Lung (tissue), 12 donors: ENCODE measurements around the gene HS6ST2. TPM values are rescaled to one million over a fixed set of nuclear protein-coding genes. Genes with fewer than 3 reads are reported as not detected.
"Not testable (repeated sequence)": the region's sequence is repeated elsewhere in the genome, so short reads cannot be mapped to it uniquely, and the experiment has no call there.

Experiments used
- ATAC-seq: fragments of 200-7000 bp; cut with Tn5 transposase; one replicate; pipeline ENCODE4 v1.9.1; 2020; ENCODE audit warnings: moderate number of reproducible peaks; ENCODE audit not compliant: insufficient read depth, low FRiP score
- DNase-seq, 3 donors: peaks; one replicate each; pipeline ENCODE4 v3.0.0-alpha.2; 2013 to 2017
- H3K27ac ChIP-seq, 2 donors: one replicate each; pipeline ENCODE4 v1.5.1; 2013; ENCODE audit warnings: mild to moderate bottlenecking in 2 of 2, moderate library complexity in 2 of 2, control low read depth in 1 of 2, inconsistent platforms in 1 of 2, low read depth in 1 of 2, low read length in 1 of 2
- H3K27me3 ChIP-seq, 3 donors: one replicate each; pipeline ENCODE4 v1.5.1; 2013; ENCODE audit warnings: low read length in 2 of 3; ENCODE audit not compliant: control insufficient read depth in 3 of 3, insufficient read depth in 3 of 3
- H3K36me3 ChIP-seq, 4 donors: one replicate each; pipeline ENCODE4 v1.5.1; 2013; ENCODE audit warnings: low read length in 4 of 4, mild to moderate bottlenecking in 1 of 4, moderate library complexity in 1 of 4; ENCODE audit not compliant: control insufficient read depth in 4 of 4, insufficient read depth in 4 of 4
- H3K4me1 ChIP-seq, 5 donors: one replicate each; pipeline ENCODE4 v1.5.1; 2013; ENCODE audit warnings: low read length in 5 of 5, mild to moderate bottlenecking in 2 of 5, moderate library complexity in 1 of 5; ENCODE audit not compliant: control insufficient read depth in 5 of 5, insufficient read depth in 5 of 5
- H3K4me3 ChIP-seq: one replicate; pipeline ENCODE4 v1.5.1; 2013; ENCODE audit warnings: mild to moderate bottlenecking, control low read depth, moderate library complexity
- H3K9ac ChIP-seq, 2 donors: one replicate each; pipeline ENCODE4 v1.5.1; 2013; ENCODE audit warnings: low read length in 2 of 2, control low read depth in 1 of 2; ENCODE audit not compliant: insufficient read depth in 1 of 2
- H3K9me3 ChIP-seq, 4 donors: one replicate each; pipeline ENCODE4 v1.5.1; 2013; ENCODE audit warnings: low read length in 3 of 4, mild to moderate bottlenecking in 1 of 4, moderate library complexity in 1 of 4; ENCODE audit not compliant: control insufficient read depth in 4 of 4, insufficient read depth in 3 of 4
- WGBS, 2 donors: extraction: QIAGEN DNeasy Blood & Tissue Kit; methylation state at CpG; one replicate each; pipeline ENCODE4 v1.1.7; 2013; 5-methylcytosine and 5-hydroxymethylcytosine counted together
- polyA plus RNA-seq, 2 donors: library from polyadenylated mRNA; stranded (reverse); fragments of 200-250 nt; gene quantifications; one replicate each; pipeline ENCODE4 v1.2.1, GENCODE V29; 2013
- total RNA-seq, 2 donors: library from RNA; depleted of rRNA in 1 of 2; stranded (reverse); fragments of >200 nt in 1 of 2; gene quantifications; one replicate each; pipeline ENCODE4 v1.2.1, GENCODE V29; 2014 to 2021
- TF ChIP-seq, protein P1 (sequence below): IDR thresholded peaks from 2 replicates; pipeline ENCODE4 v1.5.1; 2012; ENCODE audit warnings: mild to moderate bottlenecking; ENCODE audit errors: control extremely low read depth, extremely low read depth
- donor health status: control.
- donor health status: control.
- donor health status: Bipolar disorder and iron deficiency.
- donor health status: healthy.
- donor health status: DM: yes; HTN: yes; CAD: no.

The HS6ST2 gene
- total and polyA plus RNA-seq, 4 donors, result 0.28 to 14.3 (median 2.2) TPM

DNA sequence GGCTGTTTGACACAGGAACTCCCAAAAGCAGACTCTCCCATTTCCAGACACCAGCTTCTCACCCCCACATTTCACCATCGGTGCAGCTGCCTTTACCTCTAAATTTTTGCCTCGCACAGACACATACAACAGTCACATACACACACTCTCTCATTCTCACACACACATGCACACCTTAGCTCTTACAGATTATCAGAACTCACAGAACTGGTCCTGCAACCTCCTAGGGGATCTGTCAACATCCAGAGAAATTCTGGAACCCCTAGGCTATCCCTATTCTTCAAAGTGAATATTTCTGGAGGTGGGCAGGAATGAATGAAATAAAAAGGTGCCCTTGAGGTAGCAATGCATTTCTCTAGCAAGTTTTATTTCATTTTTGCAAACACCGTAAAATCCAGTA, 4.1 kb downstream of the HS6ST2 start:
- Histone ChIP-seq H3K27ac (no peak overlapping the region), H3K9me3 (peaks cover 0 to 13% (median 0%) of the 10 kb centered on the region in 4 donors), H3K27me3 (peaks cover 18 to 21% (median 18%) of the 10 kb centered on the region in 3 donors), H3K4me1 (peaks cover 0 to 15% (median 0%) of the 10 kb centered on the region in 5 donors), H3K9ac (no peak overlapping the region), H3K4me3 (no peak overlapping the region), H3K36me3 (no peaks in the 10 kb centered on the region)
- DNase-seq, result peak in 1 of 3 donors; percentile 54
- TF ChIP-seq, protein P1, sequence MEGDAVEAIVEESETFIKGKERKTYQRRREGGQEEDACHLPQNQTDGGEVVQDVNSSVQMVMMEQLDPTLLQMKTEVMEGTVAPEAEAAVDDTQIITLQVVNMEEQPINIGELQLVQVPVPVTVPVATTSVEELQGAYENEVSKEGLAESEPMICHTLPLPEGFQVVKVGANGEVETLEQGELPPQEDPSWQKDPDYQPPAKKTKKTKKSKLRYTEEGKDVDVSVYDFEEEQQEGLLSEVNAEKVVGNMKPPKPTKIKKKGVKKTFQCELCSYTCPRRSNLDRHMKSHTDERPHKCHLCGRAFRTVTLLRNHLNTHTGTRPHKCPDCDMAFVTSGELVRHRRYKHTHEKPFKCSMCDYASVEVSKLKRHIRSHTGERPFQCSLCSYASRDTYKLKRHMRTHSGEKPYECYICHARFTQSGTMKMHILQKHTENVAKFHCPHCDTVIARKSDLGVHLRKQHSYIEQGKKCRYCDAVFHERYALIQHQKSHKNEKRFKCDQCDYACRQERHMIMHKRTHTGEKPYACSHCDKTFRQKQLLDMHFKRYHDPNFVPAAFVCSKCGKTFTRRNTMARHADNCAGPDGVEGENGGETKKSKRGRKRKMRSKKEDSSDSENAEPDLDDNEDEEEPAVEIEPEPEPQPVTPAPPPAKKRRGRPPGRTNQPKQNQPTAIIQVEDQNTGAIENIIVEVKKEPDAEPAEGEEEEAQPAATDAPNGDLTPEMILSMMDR, result no peak
- no peak for ATAC-seq
- 71 to 82% methylated on average over 3 of the region's 3 CpGs for WGBS, 2 donors

DNA sequence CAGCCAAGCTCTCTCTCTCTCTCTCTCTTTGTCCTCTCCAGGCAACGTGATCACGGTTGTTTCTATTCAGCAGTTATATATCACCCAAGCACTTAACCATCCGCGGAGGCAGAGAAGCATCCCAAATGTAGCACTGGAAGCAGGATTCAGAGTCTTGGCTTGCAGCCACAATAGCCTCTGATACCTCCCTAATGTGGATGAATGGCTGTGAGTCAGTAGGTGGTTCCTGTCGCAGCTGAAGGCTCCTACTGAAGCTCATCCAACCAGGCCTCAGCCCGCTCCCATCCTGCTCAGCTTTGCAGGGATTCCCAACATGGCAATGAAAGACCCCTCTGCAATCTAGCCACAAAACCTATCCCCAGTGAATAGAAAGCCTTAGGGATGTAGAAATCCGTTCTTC, 5.1 kb downstream of the HS6ST2 start:
- peak in 1 of 3 donors; percentile 26 for DNase-seq
- no peak for ATAC-seq
- TF ChIP-seq, protein P1, result no peak

DNA sequence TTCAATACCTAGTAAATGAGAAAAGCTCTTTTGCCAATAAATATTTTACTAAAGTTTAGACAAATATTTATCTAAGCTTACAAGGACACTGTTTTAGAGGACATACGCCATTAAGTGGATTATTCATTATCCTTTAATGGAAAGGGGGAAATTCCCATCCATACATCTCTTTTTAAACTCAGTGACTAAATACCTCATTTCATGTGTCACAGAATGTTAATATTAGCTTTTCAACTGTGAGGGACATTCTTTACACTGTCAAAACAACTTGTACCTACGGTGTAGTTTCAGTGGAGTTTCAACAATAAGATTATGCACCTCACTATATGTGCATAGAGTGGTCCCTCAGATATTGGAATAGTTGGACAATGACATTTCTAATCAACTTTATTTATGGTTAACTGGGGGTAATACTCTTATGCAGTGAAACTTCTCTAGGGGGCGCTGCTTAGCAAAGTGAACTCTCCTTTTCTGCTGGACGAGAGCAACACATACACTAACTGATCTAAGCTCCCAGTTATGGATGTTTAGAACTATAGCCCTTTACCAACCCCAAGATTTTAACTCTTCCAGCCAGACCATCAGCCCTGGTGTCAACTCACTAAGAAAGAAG, 9.7 kb downstream of the HS6ST2 start:
- WGBS, 2 donors, result 30 to 49% methylated on average over 4 of the region's 4 CpGs
- no peak for ATAC-seq
- TF ChIP-seq, protein P1, result no peak
- no peak overlapping the region for H3K9ac ChIP-seq
- no peak for DNase-seq
- H3K27me3 ChIP-seq, result peaks cover 0 to 14% (median 12%) of the 10 kb centered on the region in 3 donors
- H3K4me3 ChIP-seq, result no peak overlapping the region
- peaks cover 0 to 10% (median 0%) of the 10 kb centered on the region in 5 donors for H3K4me1 ChIP-seq
- H3K27ac ChIP-seq, result no peak overlapping the region
- no peaks in the 10 kb centered on the region for H3K9me3 ChIP-seq
- no peaks in the 10 kb centered on the region for H3K36me3 ChIP-seq

More for the DNA sequence above, 5.1 kb downstream of the HS6ST2 start:
- 68 to 83% methylated on average over 7 of the region's 7 CpGs for WGBS, 2 donors
- Histone ChIP-seq H3K9ac (no peak overlapping the region), H3K36me3 (no peaks in the 10 kb centered on the region), H3K27me3 (peaks cover 10 to 20% (median 15%) of the 10 kb centered on the region in 3 donors), H3K4me1 (peaks cover 0 to 15% (median 0%) of the 10 kb centered on the region in 5 donors), H3K27ac (no peak overlapping the region), H3K9me3 (peaks cover 0 to 12% (median 0%) of the 10 kb centered on the region in 4 donors), H3K4me3 (no peak overlapping the region)

DNA sequence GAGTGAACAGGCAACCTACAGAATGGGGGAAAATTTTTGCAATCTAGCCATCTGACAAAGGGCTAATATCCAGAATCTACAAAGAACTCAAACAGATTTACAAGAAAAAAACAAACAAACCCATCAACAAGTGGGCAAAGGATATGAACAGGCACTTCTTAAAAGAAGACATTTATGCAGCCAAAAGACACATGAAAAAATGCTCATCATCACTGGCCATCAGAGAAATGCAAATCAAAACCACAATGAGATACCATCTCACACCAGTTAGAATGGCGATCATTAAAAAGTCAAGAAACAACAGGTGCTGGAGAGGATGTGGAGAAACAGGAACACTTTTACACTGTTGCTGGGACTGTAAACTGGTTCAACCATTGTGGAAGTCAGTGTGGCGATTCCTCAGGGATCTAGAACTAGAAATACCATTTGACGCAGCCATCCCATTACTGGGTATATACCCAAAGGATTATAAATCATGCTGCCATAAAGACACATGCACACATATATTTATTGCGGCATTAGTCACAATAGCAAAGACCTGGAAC, 13.3 kb downstream of the HS6ST2 start:
- H3K27ac ChIP-seq, H3K9me3 ChIP-seq, ATAC-seq, H3K4me3 ChIP-seq, DNase-seq, H3K36me3 ChIP-seq, H3K4me1 ChIP-seq, H3K9ac ChIP-seq: not testable (repeated sequence)
- WGBS, 2 donors, result 79 to 91% methylated on average over 3 to 4 of the region's 4 CpGs
- peaks cover 0 to 13% (median 10%) of the 10 kb centered on the region in 3 donors for H3K27me3 ChIP-seq
